ENCODE data around the gene TARS1.

TARS1 gene

DNA sequence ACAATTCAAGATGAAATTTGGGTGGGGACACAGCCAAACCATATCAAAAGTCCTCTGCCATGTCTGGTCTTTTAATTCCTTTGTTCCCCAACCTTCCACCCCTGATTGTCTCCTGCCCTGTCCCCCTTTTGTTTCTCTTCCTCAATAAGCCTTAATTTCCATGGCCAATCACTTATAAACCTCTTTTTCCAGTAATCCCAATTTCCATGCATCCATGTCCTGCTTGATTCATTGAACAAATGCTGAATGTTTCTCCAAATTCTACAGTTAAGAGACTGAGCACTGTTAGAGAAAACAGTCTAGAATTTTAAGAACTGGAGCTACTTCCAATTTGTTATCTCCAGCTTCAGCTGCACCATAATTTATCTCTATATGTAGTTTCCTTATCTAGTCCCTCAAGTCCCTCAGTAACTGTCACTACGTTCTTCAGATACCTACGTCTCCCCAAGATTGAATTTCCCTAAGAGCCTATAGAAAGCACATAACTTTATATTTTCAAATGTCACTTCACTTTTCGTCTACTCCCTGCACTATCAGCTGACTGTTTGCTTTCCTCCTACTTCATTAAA is 34.2 kb downstream of the TARS1 start:
- TF ChIP-seq ZFX (IDR thresholded peaks at IDR 0.05; ENCODE audit: borderline replicate concordance): no peak
- TF ChIP-seq, protein P1, sequence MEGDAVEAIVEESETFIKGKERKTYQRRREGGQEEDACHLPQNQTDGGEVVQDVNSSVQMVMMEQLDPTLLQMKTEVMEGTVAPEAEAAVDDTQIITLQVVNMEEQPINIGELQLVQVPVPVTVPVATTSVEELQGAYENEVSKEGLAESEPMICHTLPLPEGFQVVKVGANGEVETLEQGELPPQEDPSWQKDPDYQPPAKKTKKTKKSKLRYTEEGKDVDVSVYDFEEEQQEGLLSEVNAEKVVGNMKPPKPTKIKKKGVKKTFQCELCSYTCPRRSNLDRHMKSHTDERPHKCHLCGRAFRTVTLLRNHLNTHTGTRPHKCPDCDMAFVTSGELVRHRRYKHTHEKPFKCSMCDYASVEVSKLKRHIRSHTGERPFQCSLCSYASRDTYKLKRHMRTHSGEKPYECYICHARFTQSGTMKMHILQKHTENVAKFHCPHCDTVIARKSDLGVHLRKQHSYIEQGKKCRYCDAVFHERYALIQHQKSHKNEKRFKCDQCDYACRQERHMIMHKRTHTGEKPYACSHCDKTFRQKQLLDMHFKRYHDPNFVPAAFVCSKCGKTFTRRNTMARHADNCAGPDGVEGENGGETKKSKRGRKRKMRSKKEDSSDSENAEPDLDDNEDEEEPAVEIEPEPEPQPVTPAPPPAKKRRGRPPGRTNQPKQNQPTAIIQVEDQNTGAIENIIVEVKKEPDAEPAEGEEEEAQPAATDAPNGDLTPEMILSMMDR (IDR thresholded peaks at IDR 0.05): no peak
- no peak overlapping the region for H3K27ac ChIP-seq

DNA sequence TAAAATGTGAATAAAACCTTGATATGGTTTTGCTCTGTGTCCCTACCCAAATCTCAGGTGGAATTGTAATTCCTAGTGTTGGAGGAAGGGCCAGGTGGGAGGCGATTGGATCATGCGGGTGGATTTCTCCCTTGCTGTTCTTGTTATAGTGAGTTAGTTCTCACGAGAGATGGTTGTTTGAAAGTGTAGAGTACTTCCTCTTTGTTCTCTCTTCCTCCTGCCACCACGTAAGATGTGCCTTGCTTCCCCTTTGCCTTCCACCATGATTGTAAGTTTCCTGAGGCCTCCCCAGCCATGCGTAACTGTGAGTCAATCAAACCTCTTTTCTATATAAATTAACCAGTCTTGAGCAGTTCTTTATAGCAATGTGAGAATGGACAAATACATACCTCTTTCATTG is 34.9 kb downstream of the TARS1 start:
- H3K27ac ChIP-seq: no peak overlapping the region
- TF ChIP-seq ZFX (IDR thresholded peaks at IDR 0.05; ENCODE audit: borderline replicate concordance): no peak
- TF ChIP-seq, protein P1 (IDR thresholded peaks at IDR 0.05): no peak

DNA sequence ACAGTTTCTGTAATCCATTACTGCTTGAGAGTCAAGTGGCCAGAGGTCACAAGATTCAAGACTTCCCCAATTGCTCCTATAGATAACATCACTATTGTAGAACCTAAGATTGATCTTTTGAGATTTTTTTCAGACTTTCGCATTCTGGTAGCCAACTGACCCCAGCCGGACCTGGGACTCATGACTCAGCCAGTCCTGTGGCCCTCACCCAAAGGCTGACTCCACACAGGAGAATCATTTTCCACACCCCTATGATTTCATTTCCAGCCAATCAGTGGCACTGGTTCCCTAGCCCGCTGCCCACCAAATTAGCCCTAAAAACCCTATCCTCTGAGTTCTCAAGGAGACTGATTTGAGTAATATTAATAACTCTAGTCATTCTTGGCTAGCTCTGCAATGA is 36.2 kb downstream of the TARS1 start:
- TF ChIP-seq, protein P1 (IDR thresholded peaks at IDR 0.05): no peak
- no peak for TF ChIP-seq ZFX (IDR thresholded peaks at IDR 0.05; ENCODE audit: borderline replicate concordance)

DNA sequence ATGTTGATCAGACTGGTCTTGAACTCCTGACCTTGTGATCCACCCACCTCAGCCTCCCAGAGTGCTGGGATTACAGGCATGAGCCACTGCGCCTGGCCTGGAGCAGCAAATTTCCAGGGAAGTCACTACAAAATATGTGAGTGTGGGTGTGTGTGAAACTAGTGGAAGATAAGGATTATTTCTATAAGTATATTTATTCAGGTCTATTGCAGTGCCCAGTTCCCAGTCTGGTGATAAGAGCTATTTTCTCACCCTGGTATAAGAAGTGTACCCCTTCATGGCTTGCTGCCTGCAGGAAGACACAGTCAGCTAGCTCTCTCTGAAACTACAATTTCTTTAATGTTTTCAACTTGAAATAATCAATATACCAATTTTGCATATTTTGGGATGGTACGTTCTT is 37.1 kb downstream of the TARS1 start:
- no peak overlapping the region for H3K27ac ChIP-seq
- TF ChIP-seq, protein P1 (IDR thresholded peaks at IDR 0.05): no peak
- no peak for TF ChIP-seq ZFX (IDR thresholded peaks at IDR 0.05; ENCODE audit: borderline replicate concordance)

More for the DNA sequence above, 36.2 kb downstream of the TARS1 start:
- no peak overlapping the region for H3K27ac ChIP-seq

DNA sequence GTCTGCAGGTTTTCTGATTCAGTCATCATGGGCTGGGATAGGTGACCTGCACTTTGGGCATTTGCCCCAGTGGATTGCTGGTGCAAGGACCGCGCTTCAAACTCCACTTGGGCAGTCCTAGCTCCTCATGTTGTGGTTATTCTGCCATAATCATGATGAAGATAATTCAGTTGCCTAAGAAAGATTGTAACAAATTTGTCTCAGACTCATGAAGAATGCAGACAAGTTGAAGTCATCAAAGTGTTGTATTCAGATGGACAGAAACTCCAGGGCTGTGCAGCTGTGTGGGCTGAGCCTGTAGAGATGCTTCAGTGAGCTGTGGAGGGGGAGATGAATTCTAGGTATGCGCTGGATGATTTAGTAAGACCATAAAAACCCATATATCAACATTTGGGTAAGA is 38.5 kb downstream of the TARS1 start:
- TF ChIP-seq ZFX (IDR thresholded peaks at IDR 0.05; ENCODE audit: borderline replicate concordance): no peak
- TF ChIP-seq, protein P1 (IDR thresholded peaks at IDR 0.05): no peak
- H3K27ac ChIP-seq: no peak overlapping the region

DNA sequence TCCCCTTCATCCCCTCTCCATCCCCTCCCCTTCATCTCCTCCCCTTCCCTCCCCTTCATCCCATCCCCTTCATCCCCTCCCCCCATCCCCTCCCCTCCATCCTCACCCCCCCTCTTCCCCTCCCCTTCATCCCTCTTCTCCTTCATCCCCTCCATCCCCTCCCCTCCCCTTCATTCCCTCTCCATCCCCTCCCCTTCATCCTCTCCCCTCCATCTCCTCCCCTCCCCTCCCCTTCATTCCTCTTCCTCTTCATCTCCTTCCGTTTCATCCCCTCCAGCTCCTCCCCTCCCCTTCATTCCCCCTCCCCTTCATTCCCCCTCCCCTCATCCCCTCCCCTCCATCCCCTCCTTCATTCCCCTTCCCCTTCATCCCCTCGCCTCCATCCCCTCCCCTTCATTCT is 40.1 kb downstream of the TARS1 start:
- no peak for TF ChIP-seq ZFX (IDR thresholded peaks at IDR 0.05; ENCODE audit: borderline replicate concordance)
- TF ChIP-seq, protein P1 (IDR thresholded peaks at IDR 0.05): no peak
- no peak overlapping the region for H3K27ac ChIP-seq

DNA sequence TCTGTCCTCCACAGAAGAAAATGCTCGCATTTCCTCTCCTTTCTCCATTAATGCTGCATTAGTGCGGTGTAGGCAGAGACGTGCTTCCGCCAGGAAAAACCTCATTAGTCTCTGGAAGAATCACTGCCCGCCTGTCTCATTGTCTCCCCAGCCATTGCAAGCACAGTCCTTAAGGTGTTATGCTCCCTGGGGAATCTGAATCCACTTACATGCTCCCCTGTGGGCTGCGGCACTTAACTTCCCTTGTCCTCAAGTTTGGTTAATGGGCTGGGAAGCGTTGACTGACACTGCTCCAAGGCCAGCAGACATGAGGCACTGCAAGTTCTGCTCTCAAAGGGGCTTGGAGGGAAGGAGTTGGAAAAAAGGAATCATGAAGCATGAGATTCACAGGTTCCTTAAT is 41.6 kb downstream of the TARS1 start:
- TF ChIP-seq ZFX (IDR thresholded peaks at IDR 0.05; ENCODE audit: borderline replicate concordance): no peak
- TF ChIP-seq, protein P1 (IDR thresholded peaks at IDR 0.05): no peak
- no peak overlapping the region for H3K27ac ChIP-seq

Measured in 22Rv1 (cell line).